ENCODE data around the gene RERE.
"Not testable (repeated sequence)": the region's sequence is repeated elsewhere in the genome, so short reads cannot be mapped to it uniquely, and the experiment has no call there.

Gene RERE

DNA sequence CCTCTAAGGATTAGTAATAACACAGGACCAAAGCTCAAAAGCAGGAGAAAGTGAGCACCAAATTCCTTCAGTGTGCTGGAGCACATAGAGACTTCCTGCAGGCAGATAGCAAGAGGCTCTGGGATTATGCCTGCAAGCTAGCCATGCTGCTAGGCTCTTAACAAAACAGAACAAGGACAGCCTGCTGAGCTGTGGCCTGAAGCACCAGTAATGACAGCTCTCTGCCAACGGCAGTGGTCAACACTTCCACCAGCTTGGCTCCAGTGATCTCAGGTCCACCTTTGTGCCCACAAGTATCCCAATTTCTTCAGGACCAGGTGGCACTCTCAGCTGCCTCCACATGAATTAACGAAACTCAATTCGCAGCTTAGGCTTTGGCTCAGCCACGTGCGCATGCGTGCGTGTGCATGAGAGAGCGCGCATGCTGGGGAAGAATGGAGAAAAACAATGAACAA lies 435.4 kb downstream of the RERE start:
- Histone ChIP-seq H2AFZ (ENCODE audit: low read depth, low read length, severe bottlenecking) (no peak overlapping the region), H3K9me2 (replicated peaks; ENCODE audit: insufficient read depth, low read length) (no peaks in the 10 kb centered on the region), H3K4me2 (ENCODE audit: low read depth, low read length, poor library complexity, severe bottlenecking) (no peak overlapping the region), H4K20me1 (ENCODE audit: low read depth, low read length) (peaks cover 39% of the 10 kb centered on the region; the same call in 1 of the 2 replicates), H3K9ac (ENCODE audit: low read length) (no peak overlapping the region), H3K4me3 (ENCODE audit: insufficient read depth, low read length, poor library complexity, severe bottlenecking) (no peak overlapping the region), H3K9me3 (ENCODE audit: insufficient read depth, low read length) (no peaks in the 10 kb centered on the region), H3K27ac (ENCODE audit: low read depth, low read length) (no peak overlapping the region), H3K27me3 (ENCODE audit: low read length) (no peaks in the 10 kb centered on the region), H3K36me3 (ENCODE audit: low read length) (peaks cover 10% of the 10 kb centered on the region), H3K79me2 (ENCODE audit: insufficient read depth, low read length) (peaks cover 95% of the 10 kb centered on the region), H3F3A (ENCODE audit: insufficient read depth) (peaks cover 11% of the 10 kb centered on the region; the same call in 1 of the 2 replicates)
- TF ChIP-seq EZH2phosphoT487 (conservative IDR thresholded peaks at IDR 0.05; ENCODE audit: low read length) (no peak), CTCF (IDR thresholded peaks at IDR 0.05; ENCODE audit: insufficient read depth, low read length, poor library complexity, severe bottlenecking) (no peak)

- Histone ChIP-seq H3K4me2 (ENCODE audit: low read depth, low read length, poor library complexity, severe bottlenecking) (no peak overlapping the region), H3K9me3 (ENCODE audit: insufficient read depth, low read length) (no peaks in the 10 kb centered on the region), H2AFZ (ENCODE audit: low read depth, low read length, severe bottlenecking) (no peak overlapping the region), H3F3A (ENCODE audit: insufficient read depth) (peaks cover 11% of the 10 kb centered on the region; the same call in 1 of the 2 replicates), H3K4me3 (ENCODE audit: insufficient read depth, low read length, poor library complexity, severe bottlenecking) (no peak overlapping the region), H3K9me2 (replicated peaks; ENCODE audit: insufficient read depth, low read length) (no peaks in the 10 kb centered on the region), H3K9ac (ENCODE audit: low read length) (no peak overlapping the region), H3K79me2 (ENCODE audit: insufficient read depth, low read length) (peaks cover 94% of the 10 kb centered on the region), H3K27ac (ENCODE audit: low read depth, low read length) (no peak overlapping the region), H3K36me3 (ENCODE audit: low read length) (peaks cover 11% of the 10 kb centered on the region), H4K20me1 (ENCODE audit: low read depth, low read length) (peaks cover 37% of the 10 kb centered on the region; the same call in 1 of the 2 replicates), H3K27me3 (ENCODE audit: low read length) (no peaks in the 10 kb centered on the region)
- TF ChIP-seq CTCF (IDR thresholded peaks at IDR 0.05; ENCODE audit: insufficient read depth, low read length, poor library complexity, severe bottlenecking) (no peak), EZH2phosphoT487 (conservative IDR thresholded peaks at IDR 0.05; ENCODE audit: low read length) (no peak)
Measured at GRCh38 chr1:8381618-8382017, 435.8 kb downstream of the RERE start.

- H4K20me1 ChIP-seq (ENCODE audit: low read depth, low read length): peaks cover 38% of the 10 kb centered on the region; the same call in 1 of the 2 replicates
Measured at GRCh38 chr1:8380310-8380709, 437.1 kb downstream of the RERE start.

DNA sequence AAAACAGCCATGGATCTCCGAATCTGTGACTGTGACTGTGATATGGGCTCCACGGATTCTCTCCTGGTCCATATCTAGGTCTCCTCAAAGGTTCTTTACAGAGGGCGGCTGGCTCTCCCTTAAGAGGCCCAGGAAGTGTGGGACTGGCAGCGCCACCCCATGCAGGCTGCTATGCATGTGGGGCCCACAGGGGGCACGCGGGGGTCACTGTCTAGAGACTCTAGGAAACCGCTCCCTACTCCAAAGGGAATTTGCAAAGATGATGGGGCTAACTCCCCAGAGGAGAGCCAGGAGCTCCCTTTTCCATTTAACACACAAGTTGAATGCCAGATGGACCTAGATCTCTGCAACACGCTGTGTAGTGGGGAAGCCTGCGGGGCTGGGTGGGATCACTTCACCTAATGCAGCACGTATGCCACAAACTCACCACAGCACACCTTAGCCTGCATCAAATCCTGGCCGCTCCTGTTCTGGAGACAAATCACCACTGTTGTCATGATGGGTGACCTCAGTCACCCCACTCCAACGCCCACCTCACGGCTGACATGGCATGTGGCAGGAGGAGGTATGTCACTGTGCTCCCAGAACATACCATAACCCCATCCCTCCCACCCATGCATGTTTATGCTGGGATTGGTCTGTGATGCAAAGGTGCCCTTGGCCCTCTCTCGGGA lies 437.8 kb downstream of the RERE start:
- H2AFZ ChIP-seq (ENCODE audit: low read depth, low read length, severe bottlenecking): no peak overlapping the region
- peaks cover 11% of the 10 kb centered on the region; the same call in 1 of the 2 replicates for H3F3A ChIP-seq (ENCODE audit: insufficient read depth)
- H3K9ac ChIP-seq (ENCODE audit: low read length): no peak overlapping the region
- H4K20me1 ChIP-seq (ENCODE audit: low read depth, low read length): peaks cover 44% of the 10 kb centered on the region; the same call in 1 of the 2 replicates
- H3K27ac ChIP-seq (ENCODE audit: low read depth, low read length): no peak overlapping the region
- TF ChIP-seq CTCF (IDR thresholded peaks at IDR 0.05; ENCODE audit: insufficient read depth, low read length, poor library complexity, severe bottlenecking): no peak
- TF ChIP-seq EZH2phosphoT487 (conservative IDR thresholded peaks at IDR 0.05; ENCODE audit: low read length): no peak
- no peaks in the 10 kb centered on the region for H3K9me2 ChIP-seq (replicated peaks; ENCODE audit: insufficient read depth, low read length)
- H3K4me2 ChIP-seq (ENCODE audit: low read depth, low read length, poor library complexity, severe bottlenecking): no peak overlapping the region
- peaks cover 93% of the 10 kb centered on the region for H3K79me2 ChIP-seq (ENCODE audit: insufficient read depth, low read length)
- H3K27me3 ChIP-seq (ENCODE audit: low read length): no peaks in the 10 kb centered on the region
- no peaks in the 10 kb centered on the region for H3K9me3 ChIP-seq (ENCODE audit: insufficient read depth, low read length)
- H3K4me3 ChIP-seq (ENCODE audit: insufficient read depth, low read length, poor library complexity, severe bottlenecking): no peak overlapping the region
- H3K36me3 ChIP-seq (ENCODE audit: low read length): peaks cover 17% of the 10 kb centered on the region

More at GRCh38 chr1:8380310-8380709, 437.1 kb downstream of the RERE start:
- not testable (repeated sequence) for H3K4me2 ChIP-seq (ENCODE audit: low read depth, low read length, poor library complexity, severe bottlenecking); H3K9me3 ChIP-seq (ENCODE audit: insufficient read depth, low read length); H2AFZ ChIP-seq (ENCODE audit: low read depth, low read length, severe bottlenecking); H3K4me3 ChIP-seq (ENCODE audit: insufficient read depth, low read length, poor library complexity, severe bottlenecking); H3K9ac ChIP-seq (ENCODE audit: low read length); H3K27me3 ChIP-seq (ENCODE audit: low read length); H3K9me2 ChIP-seq (replicated peaks; ENCODE audit: insufficient read depth, low read length); H3K27ac ChIP-seq (ENCODE audit: low read depth, low read length)
- H3K79me2 ChIP-seq (ENCODE audit: insufficient read depth, low read length): peaks cover 93% of the 10 kb centered on the region
- H3K36me3 ChIP-seq (ENCODE audit: low read length): peaks cover 15% of the 10 kb centered on the region
- peaks cover 11% of the 10 kb centered on the region; the same call in 1 of the 2 replicates for H3F3A ChIP-seq (ENCODE audit: insufficient read depth)

All from SU-DHL-6 (cell line).